IPS-11a (cell line): Measurements from ENCODE around the gene DBNDD2.

Experiments used
- H3K4me3 ChIP-seq: one replicate; pipeline ENCODE4 v1.5.1; 2013; ENCODE audit warnings: low read depth, low read length, control low read depth

Gene DBNDD2

DNA sequence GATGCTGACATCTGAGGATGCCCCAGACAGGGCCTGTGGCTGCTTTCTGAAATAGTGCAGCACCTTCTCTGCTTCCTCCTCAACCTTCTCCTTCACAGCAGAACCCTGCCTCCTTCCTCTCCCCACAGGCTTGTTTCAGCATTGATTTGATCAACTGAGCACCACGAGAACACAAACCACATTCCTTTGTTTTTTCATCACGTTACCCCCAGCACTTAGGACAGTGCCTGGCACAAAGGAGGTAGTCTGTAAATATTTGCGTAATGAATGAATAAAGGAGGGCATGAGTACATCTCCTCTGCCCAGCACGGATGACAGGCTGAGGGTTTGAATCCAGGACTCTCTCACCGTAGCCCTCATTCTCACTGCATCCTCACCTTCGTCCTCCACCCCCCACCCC, 40.2 kb downstream of the DBNDD2 start:
- no peak overlapping the region for H3K4me3 ChIP-seq

GRCh38 chr20:45449528-45449927, 41.4 kb downstream of the DBNDD2 start:
- H3K4me3 ChIP-seq: no peak overlapping the region

DNA sequence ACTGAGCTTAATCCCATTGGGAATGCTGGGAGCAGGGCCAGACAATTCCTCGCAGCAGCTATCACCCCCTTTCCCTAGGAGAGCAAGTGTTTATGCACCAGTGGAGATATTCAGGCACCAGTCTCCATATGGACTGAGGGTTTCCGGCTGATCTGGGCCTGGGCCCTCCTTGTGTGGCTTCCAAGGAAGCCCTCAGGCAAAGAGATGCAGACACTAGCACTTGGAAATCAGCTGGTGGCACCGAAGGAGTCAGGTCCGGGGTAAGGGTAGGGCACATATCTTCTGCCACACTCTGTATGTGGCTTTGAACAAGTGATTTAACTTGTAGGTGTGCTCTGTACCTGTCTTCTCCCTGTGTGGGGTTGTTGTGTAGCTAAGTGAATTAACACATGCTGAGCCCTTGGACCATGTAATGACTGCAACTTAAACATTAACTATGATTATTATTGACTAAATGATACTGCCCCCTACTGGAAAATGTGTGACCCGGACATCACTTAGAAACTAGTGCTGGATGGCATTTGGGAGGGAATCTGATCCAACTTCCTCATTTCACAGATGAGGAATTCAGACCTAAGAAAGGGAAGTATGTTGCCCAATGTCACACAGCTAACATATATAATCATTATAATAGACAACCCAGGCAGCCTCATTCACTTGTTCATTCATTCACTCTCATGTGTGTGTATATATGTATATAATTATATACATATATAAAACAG, 42.2 kb downstream of the DBNDD2 start:
- H3K4me3 ChIP-seq: no peak overlapping the region

- H3K4me3 ChIP-seq: no peak overlapping the region
Measured at GRCh38 chr20:45452238-45452637, 44.1 kb downstream of the DBNDD2 start.

- H3K4me3 ChIP-seq: no peak overlapping the region
Measured at GRCh38 chr20:45452772-45453691, 44.9 kb downstream of the DBNDD2 start.

DNA sequence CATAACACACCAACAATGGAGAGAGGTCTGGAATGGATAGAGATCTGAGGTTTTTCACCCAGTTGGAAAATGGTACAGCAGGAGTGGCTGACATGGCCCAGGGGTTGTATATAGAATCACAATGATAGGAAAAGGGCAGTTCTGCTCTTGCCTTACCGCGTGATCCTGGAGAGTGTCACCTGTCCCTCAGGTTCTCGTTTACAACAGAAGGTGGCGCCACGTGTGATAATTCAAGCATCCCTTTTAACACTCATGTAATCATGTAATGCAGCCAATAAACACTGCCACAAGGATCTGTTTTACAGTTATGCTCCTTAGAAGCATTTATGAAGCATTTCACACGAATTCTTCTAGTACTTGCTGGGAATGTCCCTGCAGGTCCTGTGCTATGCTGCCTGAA, 48.5 kb downstream of the DBNDD2 start:
- H3K4me3 ChIP-seq: no peak overlapping the region

GRCh38 chr20:45459606-45460005, 51.5 kb downstream of the DBNDD2 start:
- H3K4me3 ChIP-seq: no peak overlapping the region
